WI38 (cell line): ENCODE results near the gene FOLR1.

ENCODE experiments used
- H3K4me3 ChIP-seq: 2 replicates; pipeline ENCODE4 v1.5.1; 2011; ENCODE audit warnings: low read depth, mild to moderate bottlenecking, control low read depth, low read length
- TF ChIP-seq, protein P1 (sequence below): IDR thresholded peaks from 2 replicates; pipeline ENCODE4 v1.5.1; 2012; ENCODE audit warnings: low read depth, mild to moderate bottlenecking, control low read depth, low read length

Gene FOLR1

DNA sequence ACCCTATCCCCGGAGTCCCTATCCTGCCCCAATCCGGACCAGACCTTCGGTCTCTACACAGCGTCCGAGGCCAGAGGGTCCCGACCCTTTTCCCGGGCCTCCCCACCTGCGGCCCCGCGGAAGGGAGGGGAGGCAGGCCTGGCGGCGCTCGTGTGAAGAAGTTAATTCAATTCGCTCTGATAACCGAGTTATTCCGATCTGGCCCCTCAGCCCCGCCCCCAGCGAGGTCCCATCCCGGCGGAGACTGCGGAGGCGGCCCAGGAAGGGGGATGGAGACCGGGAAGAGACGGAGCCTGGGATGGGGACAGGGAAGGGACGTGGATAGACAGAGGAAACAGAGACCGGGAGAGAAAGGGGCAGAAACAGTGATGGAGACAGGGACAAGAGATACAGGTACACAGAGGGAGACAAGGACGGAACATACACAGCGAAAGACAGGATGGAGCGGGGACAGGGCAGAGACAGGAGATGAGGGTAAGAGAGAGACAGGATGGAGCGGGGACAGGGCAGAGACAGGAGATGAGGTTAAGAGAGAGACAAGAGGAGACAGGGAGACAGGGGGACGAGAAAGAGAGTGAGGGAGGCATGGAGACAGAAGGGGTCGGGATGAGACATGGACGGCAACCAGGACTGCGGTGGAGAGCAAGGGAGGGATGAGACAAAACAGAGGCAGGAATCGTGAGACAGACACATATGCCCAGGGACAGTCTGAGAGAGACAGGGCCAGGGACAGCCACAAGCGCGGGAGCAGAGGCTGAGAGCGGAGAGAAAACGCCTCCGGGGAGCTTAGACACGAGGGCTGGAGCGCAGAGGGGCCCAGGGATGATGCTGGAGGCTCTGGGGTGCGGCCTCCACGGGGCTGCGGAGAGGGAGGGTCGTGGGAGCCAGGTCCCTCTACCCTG, 52.7 kb downstream of the FOLR1 start:
- TF ChIP-seq, protein P1, sequence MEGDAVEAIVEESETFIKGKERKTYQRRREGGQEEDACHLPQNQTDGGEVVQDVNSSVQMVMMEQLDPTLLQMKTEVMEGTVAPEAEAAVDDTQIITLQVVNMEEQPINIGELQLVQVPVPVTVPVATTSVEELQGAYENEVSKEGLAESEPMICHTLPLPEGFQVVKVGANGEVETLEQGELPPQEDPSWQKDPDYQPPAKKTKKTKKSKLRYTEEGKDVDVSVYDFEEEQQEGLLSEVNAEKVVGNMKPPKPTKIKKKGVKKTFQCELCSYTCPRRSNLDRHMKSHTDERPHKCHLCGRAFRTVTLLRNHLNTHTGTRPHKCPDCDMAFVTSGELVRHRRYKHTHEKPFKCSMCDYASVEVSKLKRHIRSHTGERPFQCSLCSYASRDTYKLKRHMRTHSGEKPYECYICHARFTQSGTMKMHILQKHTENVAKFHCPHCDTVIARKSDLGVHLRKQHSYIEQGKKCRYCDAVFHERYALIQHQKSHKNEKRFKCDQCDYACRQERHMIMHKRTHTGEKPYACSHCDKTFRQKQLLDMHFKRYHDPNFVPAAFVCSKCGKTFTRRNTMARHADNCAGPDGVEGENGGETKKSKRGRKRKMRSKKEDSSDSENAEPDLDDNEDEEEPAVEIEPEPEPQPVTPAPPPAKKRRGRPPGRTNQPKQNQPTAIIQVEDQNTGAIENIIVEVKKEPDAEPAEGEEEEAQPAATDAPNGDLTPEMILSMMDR: no peak
- H3K4me3 ChIP-seq: no peak overlapping the region

DNA sequence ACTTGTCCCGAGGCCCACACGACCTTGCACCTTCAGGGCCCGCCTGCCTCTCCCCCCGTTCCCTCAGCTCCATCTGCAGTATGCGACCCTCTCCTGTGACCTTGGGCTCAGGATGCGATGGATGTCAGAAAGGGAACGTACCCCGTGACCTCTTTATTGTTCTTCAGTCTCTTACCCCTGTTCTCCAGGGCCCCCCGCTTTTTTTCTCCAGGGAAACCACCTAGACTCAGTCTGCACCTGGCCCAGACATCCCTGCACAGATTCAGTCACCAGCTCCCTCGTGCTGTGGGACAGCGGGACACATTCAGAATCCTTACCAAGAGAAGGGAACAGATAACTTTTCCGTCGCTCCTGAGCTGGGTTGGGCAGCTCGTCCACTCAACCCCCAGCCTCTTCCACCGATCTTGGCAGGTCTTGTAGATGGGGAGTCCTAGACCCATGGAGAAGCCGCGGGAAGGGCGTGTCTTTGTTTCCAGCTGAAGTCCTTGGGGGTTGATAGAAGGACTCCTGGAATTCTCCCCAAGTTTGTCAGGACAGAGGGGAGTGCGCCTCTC, 53.4 kb downstream of the FOLR1 start:
- TF ChIP-seq, protein P1: no peak
- H3K4me3 ChIP-seq: no peak overlapping the region
